ENCODE results near the gene CGB8. TPM values are rescaled to one million over a fixed set of nuclear protein-coding genes. Genes with fewer than 3 reads are reported as not detected.

The CGB8 gene
- total RNA-seq, 4 donors from 2014 or later = not detected

GRCh38 chr19:49064029-49064629 lies 15.2 kb upstream of the CGB8 start:
- Histone ChIP-seq H3K27ac (no peak overlapping the region), H3K4me3 (no peak overlapping the region), H3K9me3 (no peaks in the 10 kb centered on the region), H3K4me1 (no peaks in the 10 kb centered on the region), H3K27me3 (no peaks in the 10 kb centered on the region), H3K36me3 (no peaks in the 10 kb centered on the region)
- DNase-seq = no peak
- TF ChIP-seq CTCF (IDR thresholded peaks at IDR 0.05) = no peak
- intact Hi-C loops (cut with DNase I; ENCODE audit: low total_unique reads) = no loop called here

- TF ChIP-seq POLR2A (IDR thresholded peaks at IDR 0.05) (no peak), CTCF (IDR thresholded peaks at IDR 0.05) (no peak)
- Histone ChIP-seq H3K27ac (no peak overlapping the region), H3K36me3 (no peaks in the 10 kb centered on the region), H3K4me3 (no peak overlapping the region), H3K9me3 (no peaks in the 10 kb centered on the region), H3K4me1 (peaks cover 0 to 5% of the 10 kb centered on the region in 2 donors), H3K27me3 (no peaks in the 10 kb centered on the region)
- intact Hi-C loops (cut with DNase I; ENCODE audit: low total_unique reads) = no loop called here
- DNase-seq = no peak
Observed at GRCh38 chr19:49061445-49061844, 12.5 kb upstream of the CGB8 start.

- no peak overlapping the region for H3K27ac ChIP-seq
- H3K9me3 ChIP-seq = no peaks in the 10 kb centered on the region
- no peak for DNase-seq
- no peak for TF ChIP-seq POLR2A (IDR thresholded peaks at IDR 0.05)
- no peak overlapping the region for H3K4me3 ChIP-seq
- no peaks in the 10 kb centered on the region for H3K27me3 ChIP-seq
- intact Hi-C loops (cut with DNase I; ENCODE audit: low total_unique reads) = no loop called here
- no peaks in the 10 kb centered on the region for H3K36me3 ChIP-seq
- peaks cover 0 to 5% of the 10 kb centered on the region in 2 donors for H3K4me1 ChIP-seq
Observed at GRCh38 chr19:49061000-49061399, 12.1 kb upstream of the CGB8 start.

- peaks cover 0 to 5% of the 10 kb centered on the region in 2 donors for H3K4me1 ChIP-seq
- TF ChIP-seq POLR2A (IDR thresholded peaks at IDR 0.05) (no peak), CTCF (IDR thresholded peaks at IDR 0.05) (no peak)
- H3K27ac ChIP-seq = no peak overlapping the region
- intact Hi-C loops (cut with DNase I; ENCODE audit: low total_unique reads) = no loop called here
- H3K9me3 ChIP-seq = no peaks in the 10 kb centered on the region
- no peak for DNase-seq
- H3K27me3 ChIP-seq = no peaks in the 10 kb centered on the region
- H3K36me3 ChIP-seq = no peaks in the 10 kb centered on the region
- H3K4me3 ChIP-seq = no peak overlapping the region
Observed at GRCh38 chr19:49059053-49059452, 10.1 kb upstream of the CGB8 start.

- Histone ChIP-seq H3K27me3 (no peaks in the 10 kb centered on the region), H3K4me3 (no peak overlapping the region), H3K9me3 (no peaks in the 10 kb centered on the region), H3K4me1 (peaks cover 0 to 5% of the 10 kb centered on the region in 2 donors), H3K27ac (no peak overlapping the region), H3K36me3 (no peaks in the 10 kb centered on the region)
- intact Hi-C loops (cut with DNase I; ENCODE audit: low total_unique reads) = no loop called here
- no peak for DNase-seq
- no peak for TF ChIP-seq CTCF (IDR thresholded peaks at IDR 0.05)
- TF ChIP-seq POLR2A (IDR thresholded peaks at IDR 0.05) = no peak
Observed at GRCh38 chr19:49058562-49058961, 9.7 kb upstream of the CGB8 start.
